Subcutaneous adipose tissue (tissue), 4 donors: ENCODE results near the gene CAMKMT. TPM values are rescaled to one million over a fixed set of nuclear protein-coding genes. Genes with fewer than 3 reads are reported as not detected.

Experiments
- total RNA-seq, 4 donors: library from RNA; depleted of rRNA; stranded (reverse); fragments of >200 nt; gene quantifications; one replicate each; pipeline ENCODE4 v1.1.0, GENCODE V29; 2016
- TF ChIP-seq, protein P1 (sequence below): fragments of 450-650 bp; IDR thresholded peaks from one replicate; pipeline ENCODE4 v1.5.1; 2016; ENCODE audit warnings: low read depth, mild to moderate bottlenecking, control low read depth, antibody characterized with exemption, moderate library complexity

The CAMKMT gene
- total RNA-seq, 4 donors from 2014 or later = 7.7 to 14.0 (median 10.3) TPM

DNA sequence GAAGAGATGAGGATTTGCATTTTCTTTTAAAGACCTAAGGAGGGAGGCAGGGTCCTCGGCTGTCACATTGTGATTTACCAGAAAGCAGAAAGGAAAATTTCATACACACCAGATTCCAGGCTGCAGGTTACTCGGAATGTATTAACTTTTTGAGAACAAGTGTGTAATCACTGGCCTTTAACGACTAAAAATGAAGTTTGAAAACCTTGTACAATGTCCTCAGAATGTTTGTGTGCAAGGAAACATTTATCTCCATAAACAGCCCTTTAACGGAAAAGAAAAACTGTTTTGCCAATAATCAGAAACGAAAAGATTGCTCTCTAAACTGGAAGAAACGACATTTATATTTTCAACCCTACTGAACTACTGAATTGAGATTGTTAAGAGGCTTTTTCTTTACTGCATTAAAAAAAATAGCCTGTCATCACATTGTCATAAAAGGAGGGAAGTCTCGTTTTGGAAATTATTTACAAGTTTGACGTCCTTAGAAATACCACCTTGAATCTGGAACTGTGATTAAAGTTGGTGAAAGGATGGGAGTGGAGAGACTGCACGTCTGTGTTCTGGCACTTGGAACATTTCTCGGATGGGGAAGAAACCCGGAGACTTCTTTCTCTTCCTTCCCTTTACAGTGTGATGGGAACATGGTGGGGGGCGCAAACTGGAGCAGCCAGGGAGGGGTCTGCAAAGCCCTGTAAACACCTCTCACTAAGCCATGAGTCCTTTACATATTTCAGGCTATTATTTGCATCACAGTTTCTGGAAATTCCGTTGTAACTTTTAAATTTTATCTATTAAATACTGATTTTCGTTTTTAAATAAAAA, 445.7 kb downstream of the CAMKMT start:
- TF ChIP-seq, protein P1, sequence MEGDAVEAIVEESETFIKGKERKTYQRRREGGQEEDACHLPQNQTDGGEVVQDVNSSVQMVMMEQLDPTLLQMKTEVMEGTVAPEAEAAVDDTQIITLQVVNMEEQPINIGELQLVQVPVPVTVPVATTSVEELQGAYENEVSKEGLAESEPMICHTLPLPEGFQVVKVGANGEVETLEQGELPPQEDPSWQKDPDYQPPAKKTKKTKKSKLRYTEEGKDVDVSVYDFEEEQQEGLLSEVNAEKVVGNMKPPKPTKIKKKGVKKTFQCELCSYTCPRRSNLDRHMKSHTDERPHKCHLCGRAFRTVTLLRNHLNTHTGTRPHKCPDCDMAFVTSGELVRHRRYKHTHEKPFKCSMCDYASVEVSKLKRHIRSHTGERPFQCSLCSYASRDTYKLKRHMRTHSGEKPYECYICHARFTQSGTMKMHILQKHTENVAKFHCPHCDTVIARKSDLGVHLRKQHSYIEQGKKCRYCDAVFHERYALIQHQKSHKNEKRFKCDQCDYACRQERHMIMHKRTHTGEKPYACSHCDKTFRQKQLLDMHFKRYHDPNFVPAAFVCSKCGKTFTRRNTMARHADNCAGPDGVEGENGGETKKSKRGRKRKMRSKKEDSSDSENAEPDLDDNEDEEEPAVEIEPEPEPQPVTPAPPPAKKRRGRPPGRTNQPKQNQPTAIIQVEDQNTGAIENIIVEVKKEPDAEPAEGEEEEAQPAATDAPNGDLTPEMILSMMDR = no peak

DNA sequence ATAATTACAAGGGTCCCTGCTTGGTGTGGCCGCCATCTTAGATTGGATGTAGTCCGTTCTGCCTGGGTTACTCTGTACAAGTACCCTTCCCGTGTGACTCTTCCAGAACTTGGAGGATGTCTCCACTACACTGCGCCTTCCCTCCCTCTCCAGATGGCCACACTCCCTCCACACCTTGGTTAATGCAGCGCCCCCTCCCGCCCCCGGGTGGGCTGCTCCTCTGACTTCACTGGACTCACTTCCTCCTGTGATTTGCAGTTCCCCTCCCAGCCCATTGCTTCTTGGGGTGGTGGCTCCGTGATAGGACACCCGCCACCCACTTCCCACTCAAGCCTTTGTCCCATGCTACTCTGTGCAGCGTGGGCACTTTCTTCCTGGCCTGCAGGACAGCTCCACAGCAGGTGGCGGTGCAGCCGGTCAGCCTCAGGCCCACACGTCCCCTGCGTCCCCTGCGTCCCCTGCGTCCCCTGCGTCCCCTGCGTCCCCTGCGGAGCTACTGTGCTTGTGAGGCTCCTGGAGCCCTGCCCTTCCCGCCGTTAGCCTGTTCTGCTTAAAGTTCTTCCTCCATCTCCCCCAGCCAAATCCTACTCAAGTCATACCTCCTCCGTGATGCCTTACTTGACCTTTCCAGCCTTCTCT, 449.3 kb downstream of the CAMKMT start:
- TF ChIP-seq, protein P1 = no peak

DNA sequence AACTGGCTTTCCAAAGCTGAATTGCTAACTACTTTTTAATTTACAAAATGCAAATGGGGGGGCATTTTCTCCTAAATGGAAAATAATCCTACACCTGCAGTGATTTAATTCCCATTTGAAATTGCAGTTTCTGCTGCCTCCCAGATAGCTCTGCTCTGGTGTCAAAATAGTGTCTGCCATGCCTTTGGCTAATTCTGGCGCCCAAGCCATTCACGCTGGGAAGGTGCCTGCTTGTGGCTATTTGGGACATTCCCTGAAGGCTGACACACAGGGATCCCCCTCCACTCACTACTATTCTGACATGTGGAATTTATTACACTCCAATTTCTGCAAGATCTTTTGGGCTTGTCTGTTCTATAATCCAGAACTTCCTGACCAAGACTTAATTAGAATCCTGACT, 451.4 kb downstream of the CAMKMT start:
- TF ChIP-seq, protein P1 = no peak

DNA sequence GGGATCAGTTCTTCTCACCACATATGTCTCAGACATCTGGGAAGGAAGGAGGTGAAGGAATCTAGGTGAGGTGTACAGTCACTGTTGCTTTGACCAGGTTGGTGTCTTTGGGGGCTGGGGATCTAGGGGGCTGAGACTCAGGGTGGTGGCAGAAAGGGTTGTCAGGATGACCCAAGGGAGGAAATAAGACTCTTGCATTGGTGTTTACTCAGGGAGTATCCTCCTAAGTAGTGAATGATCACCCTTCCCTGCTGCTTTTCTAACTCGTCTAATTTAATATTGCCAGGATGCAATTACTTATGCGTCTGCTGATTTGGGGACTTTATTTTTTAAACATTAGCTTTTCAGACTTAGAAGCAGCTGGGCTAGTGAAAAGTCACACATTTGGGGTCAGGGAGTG, 451.9 kb downstream of the CAMKMT start:
- TF ChIP-seq, protein P1 = no peak

DNA sequence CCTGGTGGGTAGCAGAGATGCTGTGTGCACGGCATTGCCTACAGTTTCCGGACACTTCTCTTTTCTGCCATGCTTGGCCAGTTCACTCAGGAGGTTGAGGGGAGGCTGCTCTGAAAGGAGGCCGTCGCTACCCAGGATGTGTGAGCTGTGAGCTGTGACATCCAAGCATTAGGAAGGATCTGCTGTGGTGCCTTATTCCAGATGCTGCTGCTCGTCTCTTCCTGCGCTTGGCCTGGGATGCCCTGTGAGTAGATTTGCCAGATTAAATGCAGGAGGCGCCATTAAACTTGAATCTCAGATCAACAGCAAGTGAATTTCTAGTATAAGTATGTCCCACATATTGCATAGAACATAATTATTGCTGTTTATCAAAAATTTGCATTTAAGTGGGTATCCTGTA, 455.5 kb downstream of the CAMKMT start:
- TF ChIP-seq, protein P1 = no peak

DNA sequence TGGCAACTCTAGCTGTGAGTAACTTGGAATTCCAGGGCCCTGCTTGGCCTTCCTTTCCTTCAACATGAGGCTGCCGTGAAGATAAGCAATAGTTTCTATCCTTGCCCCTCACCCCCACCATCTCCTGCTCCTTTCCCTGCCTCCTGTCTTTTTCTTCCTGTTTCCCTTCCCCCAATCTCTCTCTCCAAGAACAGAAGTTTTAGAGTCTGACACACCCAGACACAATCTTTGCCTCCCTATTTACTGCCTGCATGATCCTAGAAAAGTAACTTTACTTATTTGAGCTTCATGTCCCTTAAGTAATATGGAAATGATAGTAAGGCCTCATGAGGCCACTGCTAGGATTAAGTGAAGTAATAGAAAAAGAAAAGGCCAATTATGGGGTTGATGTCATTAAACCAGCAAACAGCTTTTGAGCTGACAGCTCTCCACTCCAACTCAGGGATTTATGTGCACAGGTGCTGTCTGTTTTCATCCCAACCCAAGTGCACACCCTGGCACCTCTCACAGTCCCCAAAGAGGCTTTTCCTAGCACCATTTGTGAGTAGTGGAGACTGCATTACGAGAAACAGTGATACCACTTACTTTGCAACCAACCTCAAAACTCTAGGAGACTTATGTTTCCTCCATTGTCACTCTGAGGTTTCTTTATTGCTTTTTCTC, 456.1 kb downstream of the CAMKMT start:
- TF ChIP-seq, protein P1 = no peak

DNA sequence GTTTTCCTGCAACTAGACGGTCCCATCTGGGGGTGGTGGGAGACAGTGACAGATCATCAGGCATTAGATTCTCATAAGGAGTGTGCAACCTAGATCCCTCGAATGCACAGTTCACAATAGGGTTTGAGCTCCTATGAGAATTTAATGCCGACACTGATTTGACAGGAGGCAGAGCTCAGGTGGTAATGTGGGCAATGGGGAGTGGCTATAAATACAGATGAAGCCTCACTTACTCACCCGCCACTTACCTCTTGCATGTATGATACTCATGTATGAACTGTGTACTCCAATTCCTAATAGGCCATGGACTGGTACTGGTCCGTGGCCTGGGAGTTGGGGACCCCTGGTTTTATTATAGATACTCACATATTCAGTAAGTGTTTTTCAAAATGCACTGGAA, 457.3 kb downstream of the CAMKMT start:
- TF ChIP-seq, protein P1 = no peak
